Gastrocnemius medialis (tissue), 4 donors: Measurements from ENCODE around the gene NBDY.

Source experiments
- CTCF ChIP-seq, 5 experiments: fragments of 450-650 bp in 3 of 5; fragments of 200-600 bp in 2 of 5; sonication (generic) in 2 of 5; IDR thresholded peaks in 4 of 5; conservative IDR thresholded peaks in 1 of 5; 1 replicate in 4 of 5; 2 replicates in 1 of 5; pipeline ENCODE4 v1.5.1; 2016 to 2019; ENCODE audit warnings: antibody characterized with exemption in 5 of 5, mild to moderate bottlenecking in 3 of 5, moderate library complexity in 3 of 5
- POLR2A ChIP-seq, 2 donors: fragments of 450-650 bp; IDR thresholded peaks; one replicate each; pipeline ENCODE4 v1.6.1; 2017; ENCODE audit warnings: antibody characterized with exemption in 2 of 2, mild to moderate bottlenecking in 2 of 2, moderate library complexity in 2 of 2

DNA sequence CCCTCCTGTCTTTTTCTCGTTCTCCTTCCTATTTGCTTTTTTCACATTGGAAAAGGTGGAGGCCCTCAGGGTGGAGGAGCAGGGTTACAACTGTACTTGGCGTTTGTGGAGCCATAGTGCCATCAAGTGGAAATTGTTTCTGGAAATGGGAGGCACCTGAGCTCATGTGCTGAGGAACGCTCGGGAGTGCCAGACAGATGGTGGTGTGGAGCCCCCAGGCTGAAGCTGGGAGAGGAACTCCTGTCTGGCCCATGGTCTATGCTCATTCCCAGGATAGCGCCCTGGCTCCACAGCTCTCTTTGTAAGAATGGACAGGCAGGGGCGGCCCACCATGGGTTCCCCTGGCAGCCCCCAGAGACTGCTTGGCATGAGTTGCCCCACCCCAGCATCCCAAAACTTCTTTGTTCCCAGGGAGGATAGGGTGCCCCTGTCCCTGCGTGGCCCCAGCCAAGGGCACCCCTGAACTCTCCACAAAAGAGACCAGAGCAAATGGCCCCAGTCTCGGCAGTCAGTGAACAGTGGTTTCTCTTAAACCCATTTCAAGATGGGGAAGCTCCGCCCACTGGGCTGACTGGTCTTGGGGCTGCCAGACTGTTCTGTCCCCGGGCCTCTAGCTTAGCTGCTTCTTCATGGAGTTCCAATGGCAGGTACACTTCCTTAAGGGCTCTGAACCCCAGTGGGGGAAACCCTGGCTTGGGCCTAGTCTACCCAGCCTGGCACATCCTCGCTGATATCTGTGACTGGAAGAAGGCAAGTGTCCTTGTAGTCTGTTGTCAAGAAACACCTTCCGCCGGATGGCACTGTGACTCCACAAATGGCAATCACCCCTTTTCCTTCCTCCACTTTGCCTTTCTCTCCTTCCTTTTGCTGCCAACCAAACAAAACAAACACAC lies 70.1 kb downstream of the NBDY start:
- TF ChIP-seq CTCF (IDR thresholded peaks at IDR 0.05 in 4 of 5, conservative IDR thresholded peaks at IDR 0.05 in 1 of 5) (peak in 3 of 5 experiments; percentile 26 to 44 (median 41)), POLR2A (IDR thresholded peaks at IDR 0.05) (no peak)
